GM21528 (cell line): ENCODE measurements around the gene GPC3.
"Not testable (repeated sequence)": the region's sequence is repeated elsewhere in the genome, so short reads cannot be mapped to it uniquely, and the experiment has no call there.

ENCODE experiments used
- ATAC-seq: cut with Tn5 transposase; IDR thresholded peaks from one replicate; pipeline ENCODE4 v1.9.1; 2021; ENCODE audit warnings: mild to moderate bottlenecking, moderate library complexity; ENCODE audit not compliant: unreplicated experiment, low FRiP score

Gene GPC3

DNA sequence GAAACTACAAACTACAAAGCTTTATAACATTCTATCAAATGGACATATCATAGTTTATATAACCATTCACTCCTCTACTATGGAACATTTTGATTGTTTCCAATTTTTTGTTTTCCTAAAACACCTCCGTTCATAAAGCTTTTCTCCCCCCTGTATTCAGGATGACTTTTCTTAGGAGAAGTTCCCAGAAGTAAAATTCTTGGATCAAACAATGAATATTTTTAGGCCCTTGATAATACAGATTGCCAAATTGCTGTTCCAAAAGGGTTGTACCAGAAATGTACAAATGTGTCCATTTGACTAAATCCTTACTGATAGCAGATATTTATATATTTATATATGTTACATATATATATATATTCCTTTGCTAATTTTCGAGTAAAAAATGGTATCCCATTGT, 77.8 kb downstream of the GPC3 start:
- no peak for ATAC-seq

DNA sequence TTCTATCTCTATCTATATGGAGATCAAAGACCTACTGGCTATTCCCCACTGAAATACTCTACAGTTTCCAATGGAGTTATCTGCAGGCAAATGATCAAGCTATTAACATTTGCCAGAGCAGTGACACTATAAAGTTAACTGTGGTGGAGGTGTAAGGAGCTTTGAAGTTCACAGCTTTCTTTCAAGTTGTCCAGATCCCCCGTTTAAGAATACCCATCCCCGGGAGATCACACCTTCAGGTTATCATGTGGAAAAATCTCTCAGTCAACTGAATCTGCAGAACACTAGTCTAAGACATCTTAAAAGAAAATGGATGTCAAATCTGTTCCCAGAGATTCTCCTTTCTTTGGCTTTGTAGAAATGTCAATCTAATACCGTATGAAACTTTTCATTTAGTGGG, 80.1 kb downstream of the GPC3 start:
- ATAC-seq = no peak

DNA sequence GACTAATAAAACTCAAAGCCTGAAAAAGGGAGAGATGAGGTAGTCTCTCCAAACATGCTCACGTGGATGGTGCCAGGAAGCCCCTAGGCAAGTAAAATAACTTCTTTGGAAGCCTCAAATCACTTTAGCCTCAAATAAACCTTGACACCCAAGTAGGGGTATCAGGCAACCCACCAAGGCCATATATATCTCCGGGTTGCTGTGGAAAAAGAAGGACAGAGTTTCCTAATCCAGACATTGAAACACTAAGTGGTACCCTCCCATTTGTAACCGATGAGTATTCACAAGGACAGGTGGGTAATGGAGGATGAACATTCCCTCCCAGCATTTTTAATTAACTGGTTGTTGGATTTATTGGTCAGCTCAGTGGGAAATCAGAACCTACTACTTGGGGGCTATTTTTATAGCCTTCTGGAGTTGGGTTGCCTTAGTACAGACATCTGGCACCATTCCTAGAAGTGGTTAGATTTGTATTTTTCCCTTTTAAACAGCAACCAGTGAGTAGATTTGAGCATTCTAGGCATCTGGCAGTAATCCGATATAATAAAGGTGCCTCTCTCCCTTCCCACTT, 87.7 kb downstream of the GPC3 start:
- ATAC-seq = no peak

DNA sequence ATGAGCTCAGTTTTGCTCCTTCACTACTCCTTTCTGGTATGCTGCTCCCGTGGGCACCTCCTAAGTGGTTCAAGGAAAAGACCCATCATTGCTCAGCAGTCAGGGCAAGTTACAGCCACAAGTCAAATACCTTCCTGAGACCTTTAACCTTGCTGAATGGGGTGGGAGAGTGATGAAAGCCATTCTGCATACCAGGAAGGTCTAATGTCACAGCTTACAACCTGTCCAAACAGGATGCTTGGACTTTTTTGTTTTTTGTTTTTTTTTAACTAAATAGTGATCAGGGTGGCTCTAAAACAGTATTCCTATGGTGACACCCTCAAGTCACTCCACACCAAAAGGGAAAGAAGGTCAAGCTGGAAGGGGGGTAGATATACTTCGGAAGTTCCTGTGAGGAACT, 93.1 kb downstream of the GPC3 start:
- ATAC-seq = no peak

DNA sequence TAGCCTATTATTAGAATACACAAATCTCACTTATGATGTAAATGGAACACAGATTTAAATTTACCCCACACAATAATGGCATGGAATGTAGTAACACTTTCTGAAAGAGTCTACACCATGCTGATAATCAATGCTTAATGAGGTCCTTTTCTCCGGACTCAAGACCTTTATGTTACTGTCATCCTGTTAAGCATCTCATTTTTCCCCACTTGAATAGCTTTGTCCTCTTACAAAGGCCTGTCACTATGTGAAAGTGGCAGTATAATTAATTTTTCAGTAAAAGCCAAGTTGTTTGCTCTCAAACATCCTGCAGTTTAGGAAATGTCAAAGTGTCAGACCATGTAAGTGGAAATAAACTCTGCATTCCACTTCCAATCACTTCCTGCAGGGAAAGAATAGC, 96.4 kb downstream of the GPC3 start:
- no peak for ATAC-seq

DNA sequence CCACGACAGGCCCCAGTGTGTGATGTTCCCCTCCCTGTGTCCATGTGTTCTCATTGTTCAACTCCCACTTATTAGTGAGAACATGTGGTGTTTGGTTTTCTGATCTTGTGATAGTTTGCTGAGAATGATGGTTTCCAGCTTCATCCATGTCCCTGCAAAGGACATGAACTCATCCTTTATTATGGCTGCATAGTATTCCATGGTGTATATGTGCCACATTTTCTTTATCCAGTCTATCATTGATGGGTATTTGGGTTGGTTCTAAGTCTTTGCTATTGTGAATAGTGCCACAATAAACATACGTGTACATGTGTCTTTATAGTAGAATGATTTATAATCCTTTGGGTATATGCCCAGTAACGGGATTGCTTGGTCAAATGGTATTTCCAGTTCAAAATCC, 97.3 kb downstream of the GPC3 start:
- not testable (repeated sequence) for ATAC-seq

DNA sequence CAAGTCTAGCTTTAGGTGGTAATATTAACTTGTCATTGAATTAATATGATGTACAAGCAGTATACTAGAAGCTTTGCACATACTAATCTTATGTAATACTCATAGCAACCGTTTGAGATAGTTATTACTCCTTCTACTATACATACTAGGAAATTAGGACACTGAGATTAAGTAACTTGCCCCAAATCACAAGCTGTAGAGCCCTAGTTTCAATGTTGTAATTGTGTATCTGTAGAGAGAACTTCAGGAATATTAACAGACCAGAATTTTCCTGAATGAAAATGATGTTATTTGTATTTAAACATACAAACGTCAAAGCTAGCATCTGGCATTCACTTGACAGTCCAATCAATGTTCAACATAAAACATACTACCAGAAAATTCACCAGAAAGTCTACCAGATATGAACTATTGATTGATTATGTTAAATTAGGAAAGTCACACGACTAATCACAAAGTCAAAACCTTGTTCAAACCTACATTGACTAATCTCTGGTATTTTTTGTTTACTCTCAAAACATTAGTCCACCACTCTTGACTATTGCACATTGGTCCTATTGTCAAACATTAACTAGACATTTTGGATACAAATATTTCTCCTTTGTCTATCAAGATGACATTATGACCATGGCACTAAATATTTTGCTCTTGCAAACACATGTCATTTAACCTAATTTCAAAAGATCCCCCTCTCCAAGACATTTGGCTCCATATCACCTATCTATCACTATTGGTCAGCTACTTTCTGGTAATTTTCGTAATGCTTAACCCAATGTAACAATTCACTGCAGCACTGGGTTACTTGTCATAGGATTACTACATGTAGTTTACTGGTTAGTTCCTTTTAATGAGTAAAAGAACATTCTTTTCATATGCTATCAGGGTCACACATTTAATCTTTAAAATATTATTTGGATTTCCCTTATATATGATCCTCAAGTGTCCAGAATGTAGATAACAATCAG, 100.7 kb downstream of the GPC3 start:
- ATAC-seq = no peak

DNA sequence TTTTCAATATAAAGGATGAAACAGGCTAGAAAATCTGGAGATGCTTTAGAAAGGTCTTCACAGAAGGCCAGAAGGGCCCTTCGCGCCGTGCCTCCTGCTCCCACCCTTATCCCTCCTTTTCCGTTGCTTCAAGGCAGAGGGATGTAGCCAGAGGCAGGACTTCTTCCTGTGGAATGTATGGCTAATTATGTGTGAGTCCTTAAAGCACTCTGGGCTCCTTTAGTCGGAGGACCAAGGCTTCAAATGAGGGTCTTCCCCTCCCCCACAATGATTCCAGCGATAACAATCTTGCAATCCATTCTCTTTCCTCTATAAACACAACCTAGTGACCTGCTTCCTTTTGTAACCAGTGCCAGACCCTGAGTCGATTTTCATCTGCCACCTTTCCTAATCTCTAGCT, 103.5 kb downstream of the GPC3 start:
- ATAC-seq = no peak

DNA sequence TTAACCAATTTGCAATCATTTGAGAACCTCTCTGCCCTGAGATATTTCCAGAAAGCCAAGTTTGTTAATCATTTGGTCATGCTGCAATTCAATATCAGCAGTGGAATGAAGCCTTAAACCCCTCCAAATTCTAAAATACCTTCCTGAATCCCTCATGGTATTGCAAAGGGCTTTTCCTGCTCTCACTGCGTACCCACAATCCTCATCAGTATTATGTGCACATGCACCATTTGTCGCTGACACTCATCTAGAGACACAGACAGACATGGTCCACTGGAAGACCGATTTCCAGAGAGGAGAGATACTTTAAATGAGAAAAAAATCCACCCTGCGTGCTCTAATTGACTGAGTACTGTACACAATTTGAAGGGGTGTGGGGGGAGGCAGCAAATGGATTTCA, 104.4 kb downstream of the GPC3 start:
- no peak for ATAC-seq

DNA sequence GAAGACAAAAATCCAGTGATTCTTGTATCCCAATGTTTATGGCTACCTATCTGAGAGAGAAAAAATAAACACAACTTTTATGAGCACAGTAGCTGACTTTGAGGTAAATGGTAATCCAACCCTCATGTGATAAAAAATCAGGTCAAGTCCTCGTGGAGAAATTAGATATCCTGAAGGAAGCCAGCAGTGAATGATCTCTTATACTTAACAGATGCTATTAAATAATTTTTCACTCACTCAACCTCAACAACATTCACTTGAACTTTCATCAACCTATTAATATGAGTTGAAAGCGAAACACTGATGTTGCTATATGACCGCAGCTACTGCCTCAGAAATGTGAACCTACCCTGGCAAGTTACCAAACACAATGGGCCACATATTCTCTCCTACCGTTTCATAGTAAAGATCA, 105.4 kb downstream of the GPC3 start:
- ATAC-seq = no peak

DNA sequence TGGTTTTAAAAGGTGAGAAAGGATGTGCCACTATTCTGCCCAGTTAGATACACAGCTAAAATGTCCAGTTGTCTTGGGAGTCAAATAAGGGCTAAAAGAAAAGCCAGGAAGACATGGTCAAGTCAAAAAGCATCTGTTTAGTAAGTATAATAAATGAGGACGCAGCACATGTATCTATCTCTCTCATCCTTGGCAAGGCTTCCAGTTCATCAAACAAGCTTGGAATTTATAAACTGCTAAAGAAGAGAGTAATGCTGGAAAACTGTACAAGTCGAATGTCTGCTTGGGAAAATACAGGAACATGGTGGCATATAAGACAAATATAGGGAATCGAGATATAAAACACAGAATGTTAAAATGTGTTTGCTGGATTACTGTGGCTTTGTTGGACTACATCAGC, 106.7 kb downstream of the GPC3 start:
- no peak for ATAC-seq

DNA sequence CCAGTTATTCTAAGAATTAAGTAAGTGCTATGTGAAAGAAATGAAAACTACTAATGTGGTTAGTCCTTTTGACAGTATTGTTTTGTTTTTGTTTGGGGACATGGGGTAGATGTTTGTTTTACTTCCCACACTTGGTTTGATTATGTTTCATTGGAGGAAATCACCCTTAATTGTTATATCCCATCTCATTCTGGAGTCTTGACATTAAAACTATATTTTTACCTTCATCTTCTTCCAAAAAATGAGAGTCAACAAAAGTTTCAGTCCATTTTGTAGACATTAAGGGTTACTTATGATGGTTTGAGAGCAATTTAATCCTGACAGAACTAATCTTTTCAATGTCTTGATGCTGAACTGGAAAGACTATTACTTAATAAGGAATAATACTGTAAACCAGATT, 108.7 kb downstream of the GPC3 start:
- no peak for ATAC-seq

DNA sequence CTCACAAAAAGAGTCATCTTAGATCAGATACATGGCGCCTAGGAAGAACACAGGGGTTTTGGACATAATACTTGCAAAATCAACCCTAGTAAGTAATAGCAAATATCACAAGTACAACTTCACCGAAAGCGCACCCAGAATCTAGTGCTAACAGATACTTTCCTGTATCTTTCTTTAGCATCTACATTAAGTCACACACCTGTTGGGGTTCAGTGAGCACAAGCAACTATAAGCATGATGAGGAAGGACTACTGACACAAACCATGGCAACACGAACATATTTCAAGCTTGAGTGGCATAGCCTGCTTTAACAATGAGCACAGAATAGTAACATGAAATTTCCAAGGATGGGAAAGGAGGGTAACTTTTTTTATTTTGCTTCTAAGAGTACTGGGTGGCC, 116.1 kb downstream of the GPC3 start:
- no peak for ATAC-seq

DNA sequence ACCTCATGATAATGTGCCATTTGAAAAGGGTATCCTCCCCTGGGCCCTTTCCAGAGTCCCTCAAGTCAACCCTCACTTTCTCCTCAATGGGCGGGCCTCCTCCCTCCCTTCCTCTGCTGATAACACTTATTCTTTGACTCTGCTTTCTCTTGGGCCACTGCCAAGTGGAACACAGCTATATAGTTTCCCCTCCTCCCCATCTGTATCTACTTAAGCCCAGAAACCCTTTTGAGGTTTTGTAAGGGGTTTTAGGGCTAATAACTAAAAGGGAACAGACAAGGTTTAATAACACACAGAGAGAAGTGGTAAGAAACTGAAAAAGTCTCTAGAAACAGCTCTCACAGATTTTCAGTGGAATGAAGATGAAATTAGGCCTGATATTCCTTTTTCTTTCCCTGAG, 116.7 kb downstream of the GPC3 start:
- no peak for ATAC-seq

DNA sequence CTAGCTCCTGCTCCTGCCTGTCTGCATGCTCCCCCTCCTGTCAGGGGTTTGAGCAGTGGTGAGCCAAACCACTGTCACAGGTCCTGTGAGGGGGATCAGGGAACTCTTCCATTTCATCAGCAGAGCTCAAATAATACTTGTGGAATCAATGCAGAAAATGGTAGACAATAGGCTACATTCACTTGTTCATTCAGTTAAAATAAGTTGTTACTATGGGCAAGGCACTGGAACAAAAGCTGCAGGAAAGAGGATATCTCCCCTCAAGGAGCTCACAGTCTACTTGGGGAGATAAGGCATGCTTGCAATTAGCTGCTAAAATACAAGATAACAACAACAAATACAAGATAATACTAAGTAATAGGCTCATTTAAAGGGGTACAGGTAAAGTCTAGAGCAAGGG, 117.1 kb downstream of the GPC3 start:
- ATAC-seq = no peak

DNA sequence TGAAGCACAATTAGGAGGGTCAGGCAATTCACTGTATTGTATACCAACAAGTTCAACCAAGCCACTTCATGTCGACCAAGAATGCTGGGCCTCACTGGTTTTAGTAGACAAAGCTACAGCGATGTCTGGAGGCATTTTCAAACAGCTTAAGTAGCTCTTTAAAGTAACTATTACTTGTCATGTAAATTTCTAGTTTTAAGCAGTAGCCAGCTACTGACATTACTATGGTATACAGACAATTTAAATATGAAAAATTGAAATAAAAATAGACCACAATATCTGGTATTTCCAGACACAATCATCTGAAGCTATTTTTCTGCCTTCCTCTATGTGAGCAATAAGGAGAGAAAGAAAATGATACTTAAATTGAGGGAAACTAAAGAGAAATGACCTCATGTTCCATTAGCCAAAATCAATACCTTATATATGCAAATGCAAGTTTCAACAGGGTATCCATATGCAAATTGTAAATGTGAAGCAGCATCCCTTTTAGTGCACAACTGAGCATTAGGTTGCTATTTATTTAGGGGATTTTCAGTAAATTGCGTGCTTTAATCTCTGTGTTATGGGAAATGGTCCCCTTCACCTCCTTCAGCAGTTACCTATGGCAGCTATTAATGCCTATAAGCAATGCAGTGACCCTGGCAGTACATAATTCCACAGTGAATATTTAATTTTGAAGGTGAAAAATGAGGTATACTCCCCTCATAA, 119.5 kb downstream of the GPC3 start:
- no peak for ATAC-seq

DNA sequence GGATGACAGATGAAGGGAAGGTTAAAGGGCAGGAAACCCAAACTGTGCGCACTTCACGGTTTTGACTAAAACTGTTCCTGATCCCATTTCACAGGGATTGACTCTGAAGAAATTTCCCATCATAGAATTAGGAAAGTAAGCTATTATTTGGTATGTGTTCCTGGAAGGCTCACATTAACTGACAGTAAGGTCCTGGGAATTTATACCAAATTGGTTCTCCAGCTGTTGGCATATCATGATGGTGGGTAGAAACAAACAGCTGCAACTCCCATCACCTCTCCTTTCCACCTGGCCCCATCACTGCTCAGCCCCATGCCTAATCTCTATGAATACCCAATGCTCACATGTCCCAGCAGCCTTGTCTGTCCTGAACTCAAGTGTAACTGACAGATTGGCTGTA, 121.2 kb downstream of the GPC3 start:
- no peak for ATAC-seq

DNA sequence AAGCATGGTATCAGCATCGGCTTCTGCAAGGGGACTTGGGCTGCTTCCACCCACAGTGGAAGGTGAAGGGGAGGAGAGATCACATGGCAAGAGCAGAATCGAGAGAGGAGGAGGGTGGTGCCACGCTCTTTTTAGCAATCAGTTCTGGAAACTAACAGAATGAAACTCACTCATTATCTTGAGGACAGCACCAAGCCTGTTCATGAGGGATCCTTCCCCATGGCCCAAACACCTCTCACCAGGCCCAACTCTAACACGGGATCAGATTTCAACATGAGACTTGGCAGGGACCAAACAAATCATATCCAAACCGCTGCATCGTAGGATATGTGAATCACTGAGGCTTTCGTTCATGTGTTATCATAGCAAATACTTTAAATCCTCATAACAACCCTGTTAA, 125.5 kb downstream of the GPC3 start:
- no peak for ATAC-seq

DNA sequence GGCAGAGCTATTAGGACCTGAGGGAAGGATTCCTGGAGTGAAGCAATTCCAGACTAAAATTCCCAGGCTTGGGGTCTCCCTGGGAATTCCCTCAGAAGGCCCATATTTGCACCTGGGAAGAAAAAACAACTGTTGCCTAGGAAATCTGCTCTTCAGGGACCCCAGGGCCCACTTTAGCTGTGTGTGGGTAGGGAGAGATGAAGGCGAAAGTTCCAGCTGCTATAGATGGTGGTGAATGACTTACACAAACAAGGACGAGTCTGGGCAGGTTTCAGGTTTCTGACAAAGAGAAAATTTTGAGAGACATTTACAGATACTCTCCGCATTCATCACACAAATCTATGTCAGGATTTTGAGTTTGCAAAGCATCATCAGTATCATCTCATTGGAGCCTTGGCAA, 126.1 kb downstream of the GPC3 start:
- no peak for ATAC-seq

DNA sequence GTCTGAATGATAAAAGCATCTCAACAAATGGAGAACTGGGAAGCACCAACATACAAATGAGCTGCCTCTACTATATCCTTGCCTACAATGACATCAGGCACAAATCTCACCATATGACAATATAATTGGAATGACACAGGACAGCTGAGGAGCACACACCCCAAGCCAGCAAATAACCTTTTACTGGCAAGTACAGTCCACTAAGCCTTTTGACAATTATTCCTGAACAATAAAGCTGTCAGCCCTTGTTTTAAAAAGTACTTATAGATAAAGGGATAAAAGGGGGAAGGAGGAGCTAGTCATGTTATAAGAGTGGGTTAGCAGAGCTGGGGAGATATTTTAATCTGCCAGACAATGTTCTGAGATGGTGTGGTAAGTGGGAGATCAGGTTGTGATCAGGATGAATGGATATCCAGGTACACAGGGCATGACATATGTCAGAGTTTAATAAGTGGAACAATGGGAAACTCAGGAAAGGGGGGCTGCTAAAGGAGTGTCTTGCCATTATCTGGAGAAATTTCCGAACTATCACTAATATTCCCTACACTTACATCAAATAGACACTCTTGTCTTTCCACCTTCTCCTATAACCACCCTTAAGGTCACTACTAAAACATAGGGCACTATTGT, 127.6 kb downstream of the GPC3 start:
- ATAC-seq = no peak

DNA sequence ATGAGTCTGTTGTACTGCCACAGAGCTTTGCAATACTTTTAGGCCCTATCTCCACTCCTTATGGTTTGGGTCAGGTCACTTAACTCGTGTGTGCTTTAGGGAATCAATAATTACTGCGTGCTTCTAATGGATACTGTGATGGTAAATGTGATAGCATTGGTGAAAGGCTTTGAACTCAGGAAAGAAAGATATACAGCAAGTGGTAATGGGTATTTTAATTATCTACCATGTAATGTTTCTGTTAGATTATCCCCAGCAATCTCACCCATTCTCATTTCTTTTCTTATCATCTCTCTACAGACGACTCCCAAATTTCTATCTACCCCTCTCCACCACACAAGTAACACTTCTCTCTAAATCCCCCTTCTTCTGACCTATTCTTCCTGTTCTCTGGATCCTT, 128.6 kb downstream of the GPC3 start:
- ATAC-seq = no peak
